SU-DHL-6 (cell line): ENCODE measurements around the gene MRFAP1.

ENCODE experiments used
- H2AFZ ChIP-seq: fragments of 200-600 bp; sonication (generic); 2 replicates; pipeline ENCODE4 v1.6.1; 2014; ENCODE audit warnings: low read depth, mild to moderate bottlenecking, moderate library complexity, mixed read lengths, antibody characterized with exemption, low read length; ENCODE audit not compliant: severe bottlenecking
- H3F3A ChIP-seq: fragments of 200-600 bp; shearing (Covaris generic); 2 replicates; pipeline ENCODE4 v1.6.0; 2016; ENCODE audit warnings: antibody characterized with exemption, mild to moderate bottlenecking; ENCODE audit not compliant: insufficient read depth
- H3K27ac ChIP-seq: fragments of 200-600 bp; sonication (generic); 2 replicates; pipeline ENCODE4 v1.5.1; 2016; ENCODE audit warnings: low read depth, mild to moderate bottlenecking, low read length, moderate library complexity, mixed read lengths
- H3K27me3 ChIP-seq: fragments of 200-600 bp; sonication (generic), shearing (Covaris generic); 2 replicates; pipeline ENCODE4 v1.6.0; 2014; ENCODE audit warnings: mild to moderate bottlenecking, low read length
- H3K36me3 ChIP-seq: fragments of 200-600 bp; sonication (generic); 2 replicates; pipeline ENCODE4 v1.6.1; 2014; ENCODE audit warnings: mild to moderate bottlenecking, low read length, mixed read lengths
- H3K4me2 ChIP-seq: fragments of 300-600, 200-600 bp; shearing (Covaris generic), sonication (generic); 2 replicates; pipeline ENCODE4 v1.6.0; 2014; ENCODE audit warnings: low read length, low read depth, mild to moderate bottlenecking; ENCODE audit not compliant: poor library complexity, severe bottlenecking
- H3K4me3 ChIP-seq: fragments of 200-600 bp; sonication (generic); 2 replicates; pipeline ENCODE4 v1.5.1; 2014; ENCODE audit warnings: antibody characterized with exemption, low read length, mild to moderate bottlenecking, mixed read lengths; ENCODE audit not compliant: insufficient read depth, poor library complexity, severe bottlenecking
- H3K79me2 ChIP-seq: fragments of 200-600 bp; sonication (generic); 2 replicates; pipeline ENCODE4 v1.6.1; 2014; ENCODE audit warnings: mild to moderate bottlenecking, low read length, moderate library complexity; ENCODE audit not compliant: insufficient read depth
- H3K9ac ChIP-seq: fragments of 200-600 bp; sonication (generic); 2 replicates; pipeline ENCODE4 v1.7.0; 2014; ENCODE audit warnings: mild to moderate bottlenecking, low read length
- H3K9me2 ChIP-seq: fragments of 200-600 bp; sonication (generic); replicated peaks from 2 replicates; pipeline ENCODE4 v1.6.1; 2014; ENCODE audit warnings: low read length; ENCODE audit not compliant: insufficient read depth
- H3K9me3 ChIP-seq: fragments of 200-600 bp; sonication (generic); 2 replicates; pipeline ENCODE4 v1.6.1; 2014; ENCODE audit warnings: low read length, mixed read lengths; ENCODE audit not compliant: insufficient read depth
- H4K20me1 ChIP-seq: fragments of 200-600 bp; sonication (generic); 2 replicates; pipeline ENCODE4 v1.6.1; 2014; ENCODE audit warnings: low read depth, mild to moderate bottlenecking, antibody characterized with exemption, low read length, moderate library complexity, mixed read lengths
- EZH2phosphoT487 ChIP-seq: fragments of 200-600 bp; sonication (generic), shearing (Covaris generic); conservative IDR thresholded peaks from 2 replicates; pipeline ENCODE4 v1.6.1; 2018; ENCODE audit warnings: mild to moderate bottlenecking, antibody characterized with exemption, low read length, moderate library complexity, mixed read lengths
- TF ChIP-seq, protein P1 (sequence below): fragments of 200-600 bp; sonication (generic); IDR thresholded peaks from one replicate; pipeline ENCODE4 v1.5.1; 2017; ENCODE audit warnings: antibody characterized with exemption, mild to moderate bottlenecking, low read length, moderate library complexity; ENCODE audit not compliant: insufficient read depth, poor library complexity, severe bottlenecking

Gene MRFAP1

DNA sequence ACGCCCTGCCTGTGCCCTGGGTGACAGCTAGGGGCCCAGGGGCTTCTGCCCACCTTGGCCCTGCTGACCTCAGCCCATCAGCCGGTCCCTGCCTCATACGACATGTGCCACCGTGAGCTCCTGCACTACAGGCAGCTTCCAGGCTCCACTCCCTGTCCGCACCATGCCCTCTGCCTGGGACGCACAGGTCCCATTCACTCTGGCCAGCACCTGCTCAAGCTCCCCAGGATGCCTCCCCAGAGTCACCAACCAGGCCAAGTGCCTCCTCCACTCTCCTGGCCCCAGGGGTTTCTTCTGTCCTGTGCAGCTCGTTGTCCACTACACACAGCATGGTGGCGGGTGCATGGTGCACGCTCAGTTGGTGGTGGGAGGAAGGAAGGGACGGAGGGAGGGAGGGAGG lies 20.2 kb upstream of the MRFAP1 start:
- Histone ChIP-seq H3K4me2 (no peak overlapping the region), H3K9ac (no peak overlapping the region), H4K20me1 (no peaks in the 10 kb centered on the region), H2AFZ (no peak overlapping the region), H3K4me3 (no peak overlapping the region), H3K9me3 (no peaks in the 10 kb centered on the region), H3K27ac (no peak overlapping the region), H3K9me2 (no peaks in the 10 kb centered on the region), H3K27me3 (no peaks in the 10 kb centered on the region), H3F3A (no peaks in the 10 kb centered on the region), H3K79me2 (no peaks in the 10 kb centered on the region), H3K36me3 (no peaks in the 10 kb centered on the region)
- TF ChIP-seq, protein P1, sequence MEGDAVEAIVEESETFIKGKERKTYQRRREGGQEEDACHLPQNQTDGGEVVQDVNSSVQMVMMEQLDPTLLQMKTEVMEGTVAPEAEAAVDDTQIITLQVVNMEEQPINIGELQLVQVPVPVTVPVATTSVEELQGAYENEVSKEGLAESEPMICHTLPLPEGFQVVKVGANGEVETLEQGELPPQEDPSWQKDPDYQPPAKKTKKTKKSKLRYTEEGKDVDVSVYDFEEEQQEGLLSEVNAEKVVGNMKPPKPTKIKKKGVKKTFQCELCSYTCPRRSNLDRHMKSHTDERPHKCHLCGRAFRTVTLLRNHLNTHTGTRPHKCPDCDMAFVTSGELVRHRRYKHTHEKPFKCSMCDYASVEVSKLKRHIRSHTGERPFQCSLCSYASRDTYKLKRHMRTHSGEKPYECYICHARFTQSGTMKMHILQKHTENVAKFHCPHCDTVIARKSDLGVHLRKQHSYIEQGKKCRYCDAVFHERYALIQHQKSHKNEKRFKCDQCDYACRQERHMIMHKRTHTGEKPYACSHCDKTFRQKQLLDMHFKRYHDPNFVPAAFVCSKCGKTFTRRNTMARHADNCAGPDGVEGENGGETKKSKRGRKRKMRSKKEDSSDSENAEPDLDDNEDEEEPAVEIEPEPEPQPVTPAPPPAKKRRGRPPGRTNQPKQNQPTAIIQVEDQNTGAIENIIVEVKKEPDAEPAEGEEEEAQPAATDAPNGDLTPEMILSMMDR: no peak
- TF ChIP-seq EZH2phosphoT487: no peak

DNA sequence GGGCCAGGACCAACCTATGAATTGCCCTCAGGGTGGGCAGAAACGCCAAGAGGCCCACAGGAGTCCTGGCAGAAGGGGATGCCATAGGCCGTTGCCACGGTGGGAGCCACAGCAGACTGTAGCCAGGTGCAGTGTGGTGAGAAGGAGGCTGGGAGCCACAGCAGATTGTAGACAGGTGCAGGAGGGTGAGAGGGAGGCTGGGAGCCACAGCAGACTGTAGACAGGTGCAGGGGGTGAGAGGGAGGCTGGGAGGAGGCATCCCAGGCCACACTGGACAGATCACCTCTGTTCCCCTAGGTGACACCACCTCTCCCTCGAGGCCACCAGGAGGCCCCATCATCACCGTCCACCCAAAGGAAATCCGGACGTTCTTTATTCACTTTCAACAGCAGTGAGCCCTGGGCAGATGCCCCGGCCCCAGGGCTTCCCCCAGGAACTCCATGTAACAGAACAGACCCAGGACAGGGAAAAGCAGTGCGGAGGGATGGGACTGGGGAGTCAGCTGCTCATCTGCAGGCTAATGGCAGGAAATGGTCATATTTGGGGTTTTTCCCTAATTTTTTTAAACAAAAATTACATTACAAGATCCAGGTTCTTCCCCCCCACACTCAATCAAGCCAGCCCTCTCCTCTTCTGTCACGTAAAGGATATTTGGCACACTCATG lies 19.5 kb upstream of the MRFAP1 start:
- Histone ChIP-seq H3K9me2 (no peaks in the 10 kb centered on the region), H3K36me3 (no peaks in the 10 kb centered on the region), H3F3A (no peaks in the 10 kb centered on the region), H3K27ac (no peak overlapping the region), H4K20me1 (no peaks in the 10 kb centered on the region), H3K79me2 (no peaks in the 10 kb centered on the region), H2AFZ (no peak overlapping the region), H3K4me2 (no peak overlapping the region), H3K27me3 (no peaks in the 10 kb centered on the region), H3K9ac (no peak overlapping the region), H3K4me3 (no peak overlapping the region), H3K9me3 (no peaks in the 10 kb centered on the region)
- TF ChIP-seq EZH2phosphoT487: no peak
- TF ChIP-seq, protein P1: no peak

DNA sequence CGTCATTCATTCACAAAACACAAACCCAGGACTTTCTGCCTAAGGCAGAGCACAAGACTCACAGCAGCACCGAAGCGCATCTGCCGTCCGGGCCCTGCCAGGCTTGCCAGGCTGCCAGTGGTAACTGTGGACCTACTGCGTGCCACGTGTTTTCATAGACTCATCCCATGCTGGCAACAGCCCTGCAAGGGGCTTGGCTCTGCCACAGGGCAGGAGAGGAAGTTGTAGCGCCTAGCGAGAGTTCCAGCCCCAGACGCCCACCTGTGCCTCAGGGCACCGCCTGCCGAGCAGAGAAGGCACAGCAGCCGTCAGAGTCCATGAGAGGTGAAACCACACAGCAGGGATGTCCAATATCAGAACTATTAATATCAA lies 18.9 kb upstream of the MRFAP1 start:
- TF ChIP-seq, protein P1: no peak
- TF ChIP-seq EZH2phosphoT487: no peak
- Histone ChIP-seq H3K4me3 (no peak overlapping the region), H3K4me2 (no peak overlapping the region), H3K9me3 (no peaks in the 10 kb centered on the region), H3K9ac (no peak overlapping the region), H3K36me3 (no peaks in the 10 kb centered on the region), H4K20me1 (no peaks in the 10 kb centered on the region), H3K27ac (no peak overlapping the region), H3F3A (no peaks in the 10 kb centered on the region), H3K27me3 (no peaks in the 10 kb centered on the region), H3K79me2 (no peaks in the 10 kb centered on the region), H2AFZ (no peak overlapping the region), H3K9me2 (no peaks in the 10 kb centered on the region)
